H1 (cell line): ENCODE data around the gene TLE3. TPM values are rescaled to one million over a fixed set of nuclear protein-coding genes. Genes with fewer than 3 reads are reported as not detected.
A peak's percentile ranks its signal among the peaks of the same experiment; 100 is the strongest.

Source experiments
- CTCF ChIA-PET: fragments of 300-600 bp; sonication (Branson Sonifier 250); formaldehyde crosslinking; loops from one replicate; lab custom pipeline; 2021; ENCODE audit not compliant: partially characterized antibody; lab: Charles Lee
- POLR2A ChIA-PET: fragments of 300-600 bp; sonication (Branson Sonifier 250); formaldehyde crosslinking; loops from one replicate; lab custom pipeline; 2021; ENCODE audit warnings: inconsistent platforms; ENCODE audit not compliant: partially characterized antibody; lab: Charles Lee
- DNase-seq, 2 experiments: peaks; one replicate each; pipeline versions ENCODE4 v3.0.0 to v3.0.0-alpha.2; 2010 to 2022; ENCODE audit warnings: low spot score in 2 of 2, low read depth in 1 of 2, mixed read lengths in 1 of 2
- FAIRE-seq: peaks from 2 replicates; lab custom pipeline; 2011; peaks lifted over from hg19 to GRCh38; lab: Jason Lieb, UNC
- H2AFZ ChIP-seq: 2 replicates; pipeline ENCODE4 v1.8.1; 2012; ENCODE audit warnings: low read length, inconsistent platforms
- H2AK5ac ChIP-seq: 2 replicates; pipeline ENCODE4 v1.6.1; 2013; ENCODE audit warnings: low read depth, low read length
- H2BK120ac ChIP-seq: replicated peaks from 2 replicates; pipeline ENCODE3; 2013; ENCODE audit warnings: low read depth, low read length, inconsistent platforms
- H2BK12ac ChIP-seq: 2 replicates; pipeline ENCODE4 v1.6.1; 2013; ENCODE audit warnings: low read depth, low read length
- H2BK15ac ChIP-seq: 2 replicates; pipeline ENCODE4 v1.6.1; 2013; ENCODE audit warnings: low read length
- H2BK20ac ChIP-seq: 2 replicates; pipeline ENCODE4 v1.6.1; 2013; ENCODE audit warnings: low read length
- H2BK5ac ChIP-seq: 2 replicates; pipeline ENCODE4 v1.6.1; 2013; ENCODE audit warnings: low read depth, low read length
- H3K14ac ChIP-seq: 2 replicates; pipeline ENCODE4 v1.6.1; 2013; ENCODE audit warnings: inconsistent platforms; ENCODE audit not compliant: insufficient read length
- H3K18ac ChIP-seq: 2 replicates; pipeline ENCODE4 v1.6.1; 2013; ENCODE audit warnings: low read length; ENCODE audit errors: extremely low read depth
- H3K23ac ChIP-seq: 2 replicates; pipeline ENCODE4 v1.6.1; 2013; ENCODE audit warnings: inconsistent platforms; ENCODE audit not compliant: insufficient read length
- H3K23me2 ChIP-seq: 2 replicates; pipeline ENCODE4 v1.6.1; 2013; ENCODE audit warnings: low read depth, low read length
- H3K27ac ChIP-seq: 2 replicates; pipeline ENCODE4 v1.6.1; 2011; ENCODE audit warnings: low read depth, low read length, inconsistent platforms
- H3K27me3 ChIP-seq, 4 experiments: replicated peaks in 1 of 4; 1 replicate in 1 of 4; 2 replicates in 3 of 4; pipeline versions ENCODE4 v1.6.1 to v1.8.1; 2011 to 2013; ENCODE audit warnings: low read length in 3 of 4, mild to moderate bottlenecking in 3 of 4, inconsistent platforms in 2 of 4, mixed read lengths in 2 of 4, moderate library complexity in 1 of 4; ENCODE audit not compliant: control insufficient read depth in 3 of 4, insufficient read depth in 3 of 4; ENCODE audit errors: extremely low read depth in 1 of 4
- H3K36me3 ChIP-seq, 4 experiments: 2 replicates each; pipeline versions ENCODE4 v1.6.1 to v1.8.1; 2011 to 2013; ENCODE audit warnings: mild to moderate bottlenecking in 4 of 4, low read length in 3 of 4, moderate library complexity in 2 of 4, control low read depth in 1 of 4, inconsistent platforms in 1 of 4; ENCODE audit not compliant: insufficient read depth in 4 of 4, control insufficient read depth in 2 of 4
- H3K4ac ChIP-seq: replicated peaks from 2 replicates; pipeline ENCODE3; 2013; ENCODE audit warnings: low read length, low read depth, mixed read lengths, inconsistent platforms; ENCODE audit not compliant: insufficient read length
- H3K4me1 ChIP-seq, 4 experiments: replicated peaks in 1 of 4; 1 replicate in 1 of 4; 2 replicates in 3 of 4; pipeline versions ENCODE4 v1.6.1 to v1.8.1; 2011 to 2013; ENCODE audit warnings: low read length in 3 of 4, inconsistent platforms in 2 of 4, mixed read lengths in 1 of 4; ENCODE audit not compliant: insufficient read depth in 4 of 4, control insufficient read depth in 3 of 4
- H3K4me2 ChIP-seq, 2 experiments: 2 replicates each; pipeline versions ENCODE4 v1.6.1 to v1.8.1; 2011 to 2013; ENCODE audit warnings: low read depth in 2 of 2, low read length in 2 of 2, control low read depth in 1 of 2, inconsistent platforms in 1 of 2, mild to moderate bottlenecking in 1 of 2; ENCODE audit not compliant: insufficient read depth in 1 of 2
- H3K4me3 ChIP-seq, 4 experiments: fragments of 200-600, 300-600 bp in 1 of 4; sonication (generic), shearing (Covaris generic), sonication (Bioruptor Twin) in 1 of 4; 2 replicates each; pipeline versions ENCODE4 v1.5.1 to v1.8.1; 2011 to 2016; ENCODE audit warnings: low read length in 4 of 4, low read depth in 3 of 4, control low read depth in 2 of 4, inconsistent platforms in 2 of 4, mild to moderate bottlenecking in 2 of 4, mixed read lengths in 1 of 4, moderate library complexity in 1 of 4; ENCODE audit not compliant: insufficient read depth in 2 of 4; ENCODE audit errors: extremely low read depth in 1 of 4
- H3K56ac ChIP-seq: replicated peaks from 2 replicates; pipeline ENCODE3; 2013; ENCODE audit warnings: low read depth, mild to moderate bottlenecking, mixed read lengths, low read length, inconsistent platforms; ENCODE audit not compliant: insufficient read length
- H3K79me1 ChIP-seq: 2 replicates; pipeline ENCODE4 v1.6.1; 2013; ENCODE audit warnings: low read depth, low read length, control low read depth
- H3K79me2 ChIP-seq, 2 experiments: 2 replicates each; pipeline versions ENCODE4 v1.6.1 to v1.8.1; 2012 to 2013; ENCODE audit warnings: low read length in 2 of 2, mild to moderate bottlenecking in 2 of 2, inconsistent platforms in 1 of 2; ENCODE audit not compliant: insufficient read depth in 2 of 2, control insufficient read depth in 1 of 2
- H3K9ac ChIP-seq, 4 experiments: replicated peaks in 1 of 4; 1 replicate in 1 of 4; 2 replicates in 3 of 4; pipeline versions ENCODE4 v1.6.1 to v1.8.1; 2011 to 2013; ENCODE audit warnings: low read depth in 3 of 4, low read length in 3 of 4, control low read depth in 2 of 4, mild to moderate bottlenecking in 2 of 4, moderate library complexity in 2 of 4, inconsistent platforms in 1 of 4; ENCODE audit errors: extremely low read depth in 1 of 4
- H3K9me3 ChIP-seq, 2 experiments: 2 replicates each; pipeline versions ENCODE4 v1.6.1 to v1.8.1; 2012 to 2013; ENCODE audit warnings: mild to moderate bottlenecking in 2 of 2, moderate library complexity in 2 of 2, control low read depth in 1 of 2, inconsistent platforms in 1 of 2, low read depth in 1 of 2, low read length in 1 of 2, mixed read lengths in 1 of 2; ENCODE audit not compliant: insufficient read depth in 2 of 2
- H4K20me1 ChIP-seq, 2 experiments: replicated peaks in 1 of 2; 2 replicates each; pipeline versions ENCODE3 to v1.8.1; 2011 to 2013; ENCODE audit warnings: inconsistent platforms in 2 of 2, low read length in 2 of 2, mild to moderate bottlenecking in 1 of 2; ENCODE audit not compliant: insufficient read depth in 2 of 2, control insufficient read depth in 1 of 2
- H4K5ac ChIP-seq: 2 replicates; pipeline ENCODE4 v1.6.1; 2013; ENCODE audit warnings: low read length, low read depth, mixed read lengths, inconsistent platforms; ENCODE audit not compliant: insufficient read length
- H4K8ac ChIP-seq: 2 replicates; pipeline ENCODE4 v1.8.0; 2013; ENCODE audit warnings: mild to moderate bottlenecking, moderate library complexity, low read length, inconsistent platforms; ENCODE audit not compliant: insufficient read depth; ENCODE audit errors: extremely low read depth
- H4K91ac ChIP-seq: replicated peaks from 2 replicates; pipeline ENCODE3; 2013; ENCODE audit warnings: low read length, mixed read lengths, inconsistent platforms; ENCODE audit not compliant: insufficient read length
- JUN ChIP-seq: IDR thresholded peaks from 2 replicates; pipeline ENCODE4 v1.6.1; 2011; ENCODE audit warnings: low read depth, mild to moderate bottlenecking, improper control_type of control experiment, low read length
- KDM1A ChIP-seq: fragments of 200-600, 300-600 bp; sonication (generic); IDR thresholded peaks from 2 replicates; pipeline ENCODE4 v1.7.1; 2016; ENCODE audit warnings: mild to moderate bottlenecking, low read length, borderline replicate concordance
- POLR2AphosphoS5 ChIP-seq: IDR thresholded peaks from 2 replicates; pipeline ENCODE4 v1.6.1; 2011; ENCODE audit warnings: low read depth, low read length
- POU5F1 ChIP-seq: IDR thresholded peaks from 2 replicates; pipeline ENCODE4 v1.6.1; 2011; ENCODE audit warnings: low read depth, mild to moderate bottlenecking, low read length, moderate library complexity
- USF2 ChIP-seq: IDR thresholded peaks from 2 replicates; pipeline ENCODE4 v1.6.1; 2011; ENCODE audit warnings: low read length, improper control_type of control experiment
- WGBS, 2 experiments: shearing (Covaris generic) in 1 of 2; methylation state at CpG; one replicate each; pipeline versions ENCODE4 v1.1.6 to v1.1.7; 2013 to 2015; ENCODE audit warnings: low lambda C conversion rate in 2 of 2, mixed read lengths in 2 of 2, inconsistent platforms in 1 of 2, low coverage in 1 of 2, missing lambda C conversion rate in 1 of 2; ENCODE audit not compliant: insufficient replicate concordance in 2 of 2, insufficient coverage in 1 of 2, insufficient read length in 1 of 2; ENCODE audit errors: extremely low coverage in 1 of 2, missing lambda C conversion rate in 1 of 2; 5-methylcytosine and 5-hydroxymethylcytosine counted together
- polyA plus RNA-seq, 7 experiments: library from polyadenylated mRNA; depleted of rRNA in 3 of 7; stranded (reverse) in 5 of 7; unstranded in 2 of 7; fragments of >200 nt in 5 of 7; fragments of 200-250 nt in 2 of 7; gene quantifications; 1 replicate in 5 of 7; 2 replicates in 1 of 7; 4 replicates in 1 of 7; pipeline versions ENCODE4 v1.2.1 to v1.2.3, GENCODE V29; 2011 to 2013; ENCODE audit warnings: missing spikeins in 2 of 7, mixed read lengths in 2 of 7
- total RNA-seq: library from RNA; stranded (reverse); fragmentation: NEBNext Ultra II Directional; extraction: Animal tissue kit (Norgen Biotek cat#: 25700); gene quantifications from 2 replicates; pipeline ENCODE4 v1.2.1, GENCODE V29; 2021

Gene TLE3
- total and polyA plus RNA-seq, 2 of the 8 experiments (the other 6 are each of a cell fraction or from before 2014, with no cell fraction given) = 25.1 to 61.2 TPM

GRCh38 chr15:70078578-70079417 is 18.9 kb downstream of the TLE3 start:
- Histone ChIP-seq H2BK20ac (no peak overlapping the region), H3K14ac (no peak overlapping the region), H3K23ac (no peak overlapping the region), H3K4me3 (no peak overlapping the region), H3K27me3 (no peaks in the 10 kb centered on the region), H3K79me2 (peaks cover 3 to 73% of the 10 kb centered on the region in 2 experiments; a peak in 3 of 4 replicates), H2BK15ac (no peak overlapping the region), H2BK5ac (peak overlapping the region; percentile 76), H3K4me2 (no peak overlapping the region), H2BK12ac (no peak overlapping the region; the same call in 1 of the 2 replicates), H3K36me3 (peaks cover 10 to 57% (median 21%) of the 10 kb centered on the region in 4 experiments; a peak in 7 of 8 replicates)
- POLR2A ChIA-PET = interaction anchor here (1.0 to 8.8 kb wide), 3 partner anchors 12 to 19 kb away, joined by 3 to 136 read pairs (median 4); partner anchors contain the start of gene TLE3
- 85% methylated on average over 13 of the region's 13 CpGs; no CpG with 5 or more reads in 1 of the 2 experiments for WGBS, 2 experiments
- TF ChIP-seq POLR2AphosphoS5 (no peak), JUN (no peak), POU5F1 (no peak), USF2 (no peak), KDM1A (no peak)
- TF ChIP-seq, all 59 proteins: peak for 0
- CTCF ChIA-PET = interaction anchor here (0.6 to 1.2 kb wide), 4 partner anchors 14 to 610 kb away, joined by 3 to 4 read pairs (median 3); no protein-coding TSS in a partner anchor
- Histone ChIP-seq H2BK120ac (peak overlapping the region; percentile 57), H3K79me1 (peaks cover 21% of the 10 kb centered on the region; the same call in 1 of the 2 replicates), H3K4ac (no peak overlapping the region), H4K5ac (no peak overlapping the region), H3K18ac (peak overlapping the region; percentile 5), H4K20me1 (peaks cover 3 to 17% of the 10 kb centered on the region in 2 experiments), H3K56ac (no peak overlapping the region), H4K91ac (no peak overlapping the region), H3K9me3 (no peaks in the 10 kb centered on the region), H3K23me2 (no peaks in the 10 kb centered on the region), H4K8ac (no peak overlapping the region; the same call in none of the 2 replicates), H2AFZ (no peak overlapping the region), H2AK5ac (peak overlapping the region; percentile 33; the same call in 1 of the 2 replicates), H3K4me1 (peaks cover 16 to 44% (median 36%) of the 10 kb centered on the region in 4 experiments), H3K9ac (no peak overlapping the region), H3K27ac (no peak overlapping the region)
- DNase-seq (no peak), FAIRE-seq (no peak)
